HG03457 (cell line): ENCODE data around the gene FITM2.
"Not testable (repeated sequence)": the region's sequence is repeated elsewhere in the genome, so short reads cannot be mapped to it uniquely, and the experiment has no call there.

Source experiments
- ATAC-seq: cut with Tn5 transposase; IDR thresholded peaks from one replicate; pipeline ENCODE4 v1.9.1; 2021; ENCODE audit warnings: moderate number of reproducible peaks; ENCODE audit not compliant: unreplicated experiment

The FITM2 gene, protein sequence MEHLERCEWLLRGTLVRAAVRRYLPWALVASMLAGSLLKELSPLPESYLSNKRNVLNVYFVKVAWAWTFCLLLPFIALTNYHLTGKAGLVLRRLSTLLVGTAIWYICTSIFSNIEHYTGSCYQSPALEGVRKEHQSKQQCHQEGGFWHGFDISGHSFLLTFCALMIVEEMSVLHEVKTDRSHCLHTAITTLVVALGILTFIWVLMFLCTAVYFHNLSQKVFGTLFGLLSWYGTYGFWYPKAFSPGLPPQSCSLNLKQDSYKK

DNA sequence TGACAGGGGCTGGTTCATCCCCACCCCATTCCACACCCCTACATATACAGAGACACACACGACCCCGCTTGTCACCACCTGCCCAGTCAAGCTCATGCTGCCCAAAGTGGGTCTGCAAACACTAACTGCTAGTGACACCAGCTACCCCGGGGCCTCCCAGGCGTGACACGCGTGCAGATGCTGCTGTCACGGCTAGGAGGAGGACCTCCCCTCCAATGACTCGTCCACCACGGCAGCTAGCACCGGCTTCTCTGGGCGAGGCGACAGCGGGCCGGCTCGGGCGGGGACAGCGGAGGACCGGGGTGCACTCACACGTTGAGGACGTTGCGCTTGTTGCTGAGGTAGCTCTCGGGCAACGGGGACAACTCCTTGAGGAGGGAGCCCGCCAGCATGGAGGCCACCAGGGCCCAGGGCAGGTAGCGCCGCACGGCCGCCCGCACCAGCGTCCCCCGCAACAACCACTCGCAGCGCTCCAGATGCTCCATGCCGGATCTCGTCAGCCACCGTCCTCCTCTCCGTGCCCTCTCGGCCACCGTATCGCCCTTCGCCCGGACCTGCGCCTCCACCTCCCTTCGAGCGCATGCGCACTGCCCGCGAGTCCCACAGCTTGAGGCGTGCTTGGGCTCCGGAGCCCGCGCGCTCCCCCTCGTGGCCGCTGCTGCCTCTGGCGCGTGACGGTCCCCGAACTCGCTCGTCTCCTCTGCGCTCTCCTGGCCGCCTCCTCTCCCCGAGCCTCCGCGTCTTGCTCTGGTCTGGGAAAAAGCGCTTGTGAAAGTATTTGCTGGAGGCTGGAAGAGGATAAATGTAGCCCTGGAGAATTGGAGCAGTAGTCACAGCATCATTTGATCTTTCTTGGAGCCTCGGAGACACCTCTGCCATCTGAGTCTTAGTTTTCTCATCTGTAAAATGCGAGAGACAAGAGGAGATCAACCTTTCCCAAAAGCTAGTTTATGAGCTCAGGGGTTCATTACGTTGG is at the start of gene FITM2:
Gene FITM2 (minus strand): TSS at position 539 of the 976 bp plus-strand sequence. CDS start 54 bp downstream, at position 485.
- ATAC-seq, result peak; percentile 85

DNA sequence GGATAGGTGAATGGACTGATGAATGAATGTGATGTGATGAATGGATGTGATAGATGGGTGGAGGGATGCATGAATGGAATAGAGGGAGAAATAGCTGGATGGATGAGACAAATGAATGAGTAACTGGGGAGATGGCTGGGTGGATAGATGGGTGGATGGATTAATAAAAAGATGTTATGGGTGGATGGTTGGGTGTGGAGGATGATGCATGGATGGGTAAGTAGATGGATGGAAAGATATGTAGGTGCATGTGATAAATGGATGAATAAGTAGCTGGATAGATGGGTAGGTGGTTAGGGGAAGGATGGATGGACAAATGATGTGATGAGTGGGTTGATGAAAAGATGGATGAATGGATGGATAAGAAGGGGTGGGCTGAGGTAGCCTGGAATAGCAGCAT is 49.2 kb upstream of the FITM2 start:
- no peak for ATAC-seq

DNA sequence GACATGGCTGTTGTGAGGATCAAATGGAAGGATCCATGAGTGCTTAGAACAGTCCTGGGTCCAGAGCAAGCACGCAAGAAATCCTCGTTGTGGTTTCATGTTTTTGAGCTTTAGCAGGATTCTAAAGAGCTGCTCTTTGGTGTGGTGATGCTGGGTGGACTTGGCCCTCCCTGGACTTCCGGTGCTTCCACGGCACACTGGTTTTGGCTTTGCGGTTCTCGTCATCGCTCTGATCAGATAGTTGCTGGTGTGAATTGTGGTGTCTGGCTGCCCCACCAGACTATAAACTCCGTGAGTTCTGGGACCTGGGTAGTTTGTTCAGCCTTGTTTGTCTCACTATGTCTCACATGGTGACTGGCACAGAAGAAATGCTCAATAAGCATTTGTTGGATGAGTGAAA is 47.8 kb upstream of the FITM2 start:
- ATAC-seq, result no peak

- no peak for ATAC-seq
Observed at GRCh38 chr20:44357555-44358125, 46.6 kb upstream of the FITM2 start.

DNA sequence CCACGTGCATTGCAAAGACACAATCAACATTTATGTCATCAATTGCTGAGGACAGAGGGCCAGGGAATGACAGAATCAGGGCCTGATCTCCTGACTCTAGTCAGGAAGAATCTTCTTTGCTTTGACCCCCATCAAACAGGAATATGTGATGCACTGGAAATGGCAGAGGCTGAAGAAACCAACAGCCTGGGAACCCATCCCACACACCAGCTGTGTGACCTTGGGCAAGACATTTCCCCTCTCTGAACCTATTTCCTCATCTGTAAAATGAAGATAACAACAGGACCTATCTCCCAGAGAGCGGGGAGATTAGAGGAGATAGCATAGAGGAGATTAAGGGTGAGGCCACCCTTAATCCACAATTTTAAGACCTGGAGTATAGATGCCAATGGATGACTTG is 46.0 kb upstream of the FITM2 start:
- no peak for ATAC-seq

GRCh38 chr20:44356353-44356723 is 45.3 kb upstream of the FITM2 start:
- ATAC-seq, result no peak

GRCh38 chr20:44355498-44356352 is 44.7 kb upstream of the FITM2 start, which contains the start of gene HNF4A:
TSS of gene HNF4A (plus strand) at chr20:44355699. CDS start at chr20:44355805, 106 bp downstream.
- ATAC-seq, result no peak

DNA sequence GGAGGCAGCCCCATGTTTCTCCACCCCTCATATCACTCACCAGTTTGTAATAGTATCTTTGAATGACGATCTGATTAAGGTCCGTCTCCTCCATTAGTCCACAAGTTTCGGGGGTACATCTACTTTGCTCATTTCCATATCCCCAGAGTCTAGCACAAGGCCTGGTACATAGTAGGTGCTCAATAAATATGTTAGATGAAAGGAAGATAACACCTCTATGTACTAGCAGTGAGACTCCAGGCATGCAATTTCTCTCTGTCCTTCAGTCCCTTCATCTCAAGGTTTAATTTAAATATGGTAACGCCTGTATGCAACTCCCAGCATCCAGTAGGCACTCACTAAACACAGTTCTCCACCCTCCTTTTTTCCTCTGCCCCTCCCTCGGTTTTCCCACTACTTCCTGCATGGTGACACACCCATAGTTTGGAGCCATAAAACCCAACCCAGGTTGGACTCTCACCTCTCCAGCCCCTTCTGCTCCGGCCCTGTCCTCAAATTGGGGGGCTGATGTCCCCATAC is 44.0 kb upstream of the FITM2 start:
- no peak for ATAC-seq

DNA sequence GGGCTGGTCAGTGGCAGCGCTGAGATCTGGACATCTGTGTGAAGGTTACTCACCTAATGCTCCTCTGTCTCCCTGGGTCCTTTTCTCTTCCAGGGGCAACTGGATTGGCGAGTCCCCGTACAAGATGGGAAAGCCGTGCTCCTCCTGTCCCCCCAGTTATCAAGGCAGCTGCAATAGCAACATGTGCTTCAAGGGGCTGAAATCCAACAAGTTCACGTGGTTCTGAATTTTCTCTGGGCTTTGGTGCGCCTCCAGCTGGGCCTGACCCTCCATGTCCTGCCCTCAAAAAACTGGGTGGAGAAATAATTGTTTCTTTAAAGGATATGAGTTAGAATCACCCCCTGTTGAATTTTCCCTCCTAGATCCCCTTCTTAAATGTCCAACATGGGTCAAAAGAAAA is 39.6 kb upstream of the FITM2 start:
- no peak for ATAC-seq

DNA sequence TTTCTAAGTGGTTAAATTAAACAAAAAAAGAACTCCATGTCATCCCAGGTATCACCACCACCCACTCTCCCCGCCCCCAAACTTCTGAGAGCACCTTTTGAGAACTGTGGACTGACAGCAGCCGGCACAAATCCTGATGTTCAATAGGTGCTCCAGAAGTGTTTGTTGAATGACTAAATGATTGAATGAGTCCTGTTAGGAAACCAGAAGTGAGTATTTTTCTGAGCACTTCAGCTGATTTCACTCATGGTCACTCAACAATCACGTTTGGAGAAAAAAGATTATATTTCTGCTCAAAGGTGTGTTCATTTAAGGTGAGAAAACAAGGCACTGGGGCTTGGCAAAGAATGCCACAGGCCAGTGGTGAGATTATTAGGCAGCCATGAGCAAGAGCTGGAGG is 38.3 kb upstream of the FITM2 start:
- ATAC-seq, result no peak

DNA sequence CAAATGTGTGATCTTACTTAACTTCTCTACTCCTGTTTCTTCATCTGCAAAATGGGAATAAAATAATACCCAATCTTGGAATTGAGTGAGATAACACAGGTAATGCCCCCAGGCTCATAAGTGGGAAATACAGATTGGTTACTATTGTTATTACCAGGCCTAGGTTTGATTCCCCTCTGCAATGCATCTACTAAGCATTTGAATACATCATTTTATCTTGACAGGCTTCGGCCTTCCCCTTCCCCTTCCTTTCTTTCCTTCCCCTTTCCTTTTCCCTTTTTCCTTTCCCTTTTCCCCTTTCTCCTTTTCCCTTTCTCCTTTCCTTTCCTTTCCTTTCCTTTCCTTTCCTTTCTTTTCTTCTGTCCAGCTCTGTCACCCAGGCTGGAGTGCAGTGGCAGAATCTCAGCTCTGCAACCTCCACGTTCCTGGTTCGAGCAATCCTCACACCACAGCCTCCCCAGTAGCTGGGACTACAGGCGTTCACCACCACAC is 37.2 kb upstream of the FITM2 start:
- no peak for ATAC-seq

DNA sequence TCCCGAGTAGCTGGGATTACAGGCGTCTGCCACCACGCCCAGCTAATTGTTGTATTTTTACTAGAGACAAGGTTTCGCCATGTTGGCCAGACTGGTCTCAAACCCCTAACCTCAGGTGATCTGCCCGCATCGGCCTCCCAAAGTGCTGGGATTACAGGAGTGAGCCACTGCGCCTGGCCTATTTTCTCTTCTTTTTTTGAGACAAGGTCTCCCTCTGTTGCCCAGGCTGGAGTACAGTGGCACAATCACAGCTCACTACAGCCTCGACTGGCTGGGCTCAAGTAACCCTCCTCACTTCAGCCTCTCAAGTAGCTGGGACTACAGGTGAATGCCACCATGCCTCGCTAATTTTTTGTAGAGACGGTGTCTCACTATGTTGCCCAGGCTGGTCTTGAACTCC is 34.9 kb upstream of the FITM2 start:
- not testable (repeated sequence) for ATAC-seq

DNA sequence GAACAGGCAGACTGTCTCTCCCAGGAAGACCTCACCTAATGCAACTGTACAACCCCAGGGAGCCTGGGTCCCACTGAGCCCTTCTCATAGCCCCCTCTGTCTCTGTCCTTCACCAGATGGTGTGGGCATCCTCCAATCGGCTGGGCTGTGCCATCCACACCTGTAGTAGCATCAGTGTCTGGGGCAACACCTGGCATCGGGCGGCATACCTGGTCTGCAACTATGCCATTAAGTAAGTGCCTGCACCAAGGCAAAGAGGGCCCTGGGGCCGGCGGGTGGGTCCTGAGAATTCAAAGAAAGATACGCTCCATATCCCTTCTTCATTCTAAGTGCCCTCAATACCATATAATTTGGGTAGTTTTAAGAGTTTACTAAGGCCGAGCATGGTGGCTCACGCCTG is 34.1 kb upstream of the FITM2 start:
- no peak for ATAC-seq

GRCh38 chr20:44344723-44345122 is 33.7 kb upstream of the FITM2 start:
- ATAC-seq, result no peak

DNA sequence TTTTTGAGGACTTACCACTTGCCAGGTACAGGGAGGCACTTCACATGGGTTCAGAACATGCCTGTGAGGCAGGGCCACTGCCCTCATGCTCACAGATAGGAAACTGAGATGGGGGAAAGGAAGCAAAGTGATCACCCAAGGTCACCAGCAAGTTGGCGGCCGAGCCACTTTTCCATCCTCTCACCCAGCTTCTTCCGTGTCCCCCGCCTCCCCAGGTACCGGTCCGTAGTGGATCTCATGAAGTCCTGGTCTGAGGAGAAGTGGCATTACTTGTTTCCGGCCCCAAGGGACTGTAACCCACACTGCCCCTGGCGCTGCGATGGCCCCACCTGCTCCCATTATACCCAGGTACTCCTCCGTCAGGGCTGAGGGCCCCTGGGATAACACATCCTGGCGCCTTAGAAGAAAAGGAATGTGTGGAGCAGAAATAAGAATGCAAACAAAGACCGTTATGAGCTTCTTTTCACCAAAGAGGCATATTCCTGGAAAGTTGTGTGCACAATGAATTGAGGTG is 32.2 kb upstream of the FITM2 start:
- no peak for ATAC-seq

- no peak for ATAC-seq
Observed at GRCh38 chr20:44342248-44342647, 31.2 kb upstream of the FITM2 start.

GRCh38 chr20:44336725-44337380 is 25.9 kb upstream of the FITM2 start, which contains the start of gene R3HDML:
TSS of gene R3HDML (plus strand) at chr20:44337043. CDS start at chr20:44337158, 115 bp downstream.
- no peak for ATAC-seq

GRCh38 chr20:44336086-44336485 is 25.1 kb upstream of the FITM2 start:
- no peak for ATAC-seq

GRCh38 chr20:44335675-44336074 is 24.7 kb upstream of the FITM2 start:
- no peak for ATAC-seq
